NT2/D1 (cell line): ENCODE data around the gene PARP4.

Experiments
- SUZ12 ChIP-seq: IDR thresholded peaks from 2 replicates; pipeline ENCODE4 v1.6.1; 2011; ENCODE audit not compliant: insufficient read length, insufficient read depth; ENCODE audit errors: extremely low read depth
- YY1 ChIP-seq: IDR thresholded peaks from 2 replicates; pipeline ENCODE4 v1.6.1; 2011; ENCODE audit not compliant: insufficient read length, insufficient read depth
- ZNF274 ChIP-seq: IDR thresholded peaks from 2 replicates; pipeline ENCODE4 v1.6.1; 2011; ENCODE audit warnings: mild to moderate bottlenecking, low read depth, low read length

DNA sequence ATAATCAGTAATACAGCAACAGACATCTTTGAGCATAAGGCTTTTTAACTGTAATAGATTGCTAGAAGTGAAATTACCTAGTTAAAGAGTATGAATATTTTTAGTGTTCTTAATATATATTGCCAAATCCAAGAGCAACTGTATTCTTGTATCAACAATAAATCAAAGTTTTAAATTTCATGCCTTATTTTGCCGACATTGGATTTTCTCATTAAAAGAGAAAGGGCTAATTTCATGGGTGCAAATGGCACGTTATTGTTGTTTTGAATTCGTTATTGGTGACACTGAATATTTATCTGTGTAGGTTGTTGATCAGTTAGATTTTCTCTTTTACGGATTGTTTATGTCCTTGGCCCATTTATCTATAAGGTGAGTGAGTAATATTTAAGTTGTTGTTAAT lies 106.1 kb downstream of the PARP4 start:
- no peak for TF ChIP-seq ZNF274
- TF ChIP-seq YY1, result no peak
- no peak for TF ChIP-seq SUZ12
